ENCODE measurements around the gene PTPDC1.

Gene PTPDC1

DNA sequence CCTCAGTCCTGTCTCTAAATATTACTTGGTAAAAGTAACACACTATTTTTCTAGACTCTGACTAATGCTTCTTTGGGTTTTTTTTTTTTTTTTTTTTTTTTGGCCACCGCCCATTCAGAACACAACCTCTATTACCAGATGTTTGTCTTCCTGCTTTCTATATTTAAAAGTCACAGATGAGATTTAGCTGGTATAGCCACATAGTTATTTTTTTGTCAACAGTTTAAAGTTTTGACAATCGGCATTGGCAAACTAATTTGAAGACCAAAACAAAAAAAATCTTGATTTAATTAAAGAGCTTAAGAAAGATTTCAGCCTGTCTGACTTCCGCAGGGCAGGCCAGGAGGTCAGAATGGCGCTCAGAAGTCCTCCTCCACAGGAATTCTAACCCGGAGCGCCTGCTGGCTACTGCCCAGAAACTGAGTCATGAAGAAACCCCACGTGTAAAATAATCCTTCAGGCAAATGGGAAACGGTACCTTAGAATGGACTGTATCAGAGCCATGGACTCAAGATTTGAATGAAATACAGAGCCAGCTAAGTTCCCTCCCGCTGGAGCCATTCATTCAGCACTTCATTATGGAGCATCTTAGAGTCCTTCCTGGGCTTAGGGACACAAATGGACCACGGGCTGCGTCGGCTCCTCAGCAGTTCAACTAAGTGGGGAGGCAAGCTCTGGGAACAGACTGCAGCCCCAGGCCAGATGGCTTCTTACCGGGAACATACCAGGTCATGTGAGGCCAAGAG, 55.6 kb downstream of the PTPDC1 start:
- Histone ChIP-seq H3K27me3 (ENCODE audit: control insufficient read depth in 5 of 5, insufficient read depth in 4 of 5, low read length in 5 of 5) (no peaks in the 10 kb centered on the region), H3K9ac (ENCODE audit: low read length in 5 of 5) (peak overlapping the region in 4 of 5 donors; percentile 6 to 70 (median 26)), H3K4me3 (ENCODE audit: low read depth in 1 of 5, low read length in 5 of 5) (peak overlapping the region; percentile 21 to 41 (median 38)), H3K27ac (ENCODE audit: low read depth, low read length) (peak overlapping the region; percentile 92), H3K36me3 (ENCODE audit: control insufficient read depth in 5 of 5, insufficient read depth in 5 of 5, low read length in 5 of 5) (no peaks in the 10 kb centered on the region), H3K9me3 (ENCODE audit: control insufficient read depth in 5 of 5, low read length in 5 of 5) (no peaks in the 10 kb centered on the region), H3K4me1 (ENCODE audit: control insufficient read depth in 5 of 5, insufficient read depth in 5 of 5, low read length in 5 of 5) (peaks cover 12 to 41% (median 38%) of the 10 kb centered on the region in 5 donors)

DNA sequence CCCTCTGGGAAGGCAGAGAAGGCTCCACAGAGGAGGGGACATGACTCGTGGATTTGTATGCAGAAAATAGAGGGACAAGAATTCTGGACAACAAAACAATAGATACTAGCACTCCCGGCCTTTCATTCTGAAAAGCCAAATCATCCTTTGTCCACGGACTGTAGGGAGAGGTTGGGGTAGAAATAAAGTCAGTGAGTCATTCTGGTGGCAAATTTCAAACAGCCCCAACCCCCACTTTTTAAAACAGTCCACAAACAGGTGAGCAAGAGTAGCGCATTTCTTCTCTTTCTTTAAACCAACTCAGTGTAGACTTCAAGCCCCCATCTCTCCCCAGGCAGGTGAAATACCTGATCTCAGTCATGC, 56.1 kb downstream of the PTPDC1 start:
- Histone ChIP-seq H3K4me3 (ENCODE audit: low read depth in 1 of 5, low read length in 5 of 5) (peak overlapping the region; percentile 21 to 41 (median 38)), H3K4me1 (ENCODE audit: control insufficient read depth in 5 of 5, insufficient read depth in 5 of 5, low read length in 5 of 5) (peaks cover 12 to 35% (median 33%) of the 10 kb centered on the region in 5 donors), H3K9ac (ENCODE audit: low read length in 5 of 5) (peak overlapping the region in 4 of 5 donors; percentile 6 to 70 (median 24)), H3K9me3 (ENCODE audit: control insufficient read depth in 5 of 5, low read length in 5 of 5) (no peaks in the 10 kb centered on the region), H3K27ac (ENCODE audit: low read depth, low read length) (peak overlapping the region; percentile 92), H3K27me3 (ENCODE audit: control insufficient read depth in 5 of 5, insufficient read depth in 4 of 5, low read length in 5 of 5) (no peaks in the 10 kb centered on the region), H3K36me3 (ENCODE audit: control insufficient read depth in 5 of 5, insufficient read depth in 5 of 5, low read length in 5 of 5) (no peaks in the 10 kb centered on the region)

DNA sequence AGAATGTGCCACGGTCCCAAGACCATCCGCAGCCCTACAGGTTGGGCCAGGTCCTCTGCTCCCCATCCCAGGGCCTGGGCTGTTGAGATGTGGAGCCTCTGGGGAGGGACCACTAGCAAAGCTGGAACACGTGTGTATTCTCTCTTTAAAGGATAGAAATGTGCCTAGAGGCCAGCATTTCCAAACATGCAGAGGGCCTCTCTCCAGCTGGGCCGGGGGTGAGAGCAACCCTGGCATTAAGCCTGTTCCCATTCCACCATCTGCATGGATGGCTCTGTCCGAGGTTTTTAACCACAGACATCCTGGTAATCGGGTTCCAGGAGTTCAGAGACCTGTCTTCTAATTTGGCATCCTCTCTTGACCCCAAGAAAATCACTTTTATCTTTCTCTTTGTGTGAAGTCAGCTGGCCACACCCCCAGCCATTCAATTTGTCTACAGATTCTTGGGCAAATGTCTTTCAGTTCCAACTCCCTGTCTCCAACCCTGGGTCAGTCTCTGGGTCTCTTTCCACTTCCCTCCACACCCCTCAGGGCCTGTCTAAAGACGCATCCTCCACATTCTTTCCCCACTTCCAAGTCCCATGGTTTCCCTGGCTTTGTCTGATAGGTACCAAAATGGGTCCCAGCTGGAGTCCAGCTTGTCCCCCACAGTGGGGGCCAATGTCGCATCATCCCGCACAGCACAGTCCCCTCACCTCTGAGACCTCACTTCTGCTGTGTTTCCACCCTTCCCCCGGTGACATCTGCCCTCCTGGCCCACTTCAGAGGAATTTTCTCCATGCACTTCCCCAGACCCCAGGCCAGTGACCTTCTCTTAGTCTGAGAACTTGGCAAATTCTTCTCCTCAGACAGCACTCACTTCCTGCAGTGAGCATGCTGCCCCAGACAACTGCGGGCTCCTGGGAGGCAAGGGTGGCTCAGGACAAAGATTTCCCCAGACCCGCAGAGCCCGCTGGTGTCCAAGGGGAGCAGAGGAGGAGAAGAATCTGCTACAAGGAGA, 56.8 kb downstream of the PTPDC1 start:
- Histone ChIP-seq H3K9ac (ENCODE audit: low read length in 5 of 5) (peak overlapping the region in 1 of 5 donors; percentile 70), H3K36me3 (ENCODE audit: control insufficient read depth in 5 of 5, insufficient read depth in 5 of 5, low read length in 5 of 5) (no peaks in the 10 kb centered on the region), H3K27ac (ENCODE audit: low read depth, low read length) (peak overlapping the region; percentile 92), H3K9me3 (ENCODE audit: control insufficient read depth in 5 of 5, low read length in 5 of 5) (no peaks in the 10 kb centered on the region), H3K27me3 (ENCODE audit: control insufficient read depth in 5 of 5, insufficient read depth in 4 of 5, low read length in 5 of 5) (no peaks in the 10 kb centered on the region), H3K4me3 (ENCODE audit: low read depth in 1 of 5, low read length in 5 of 5) (no peak overlapping the region), H3K4me1 (ENCODE audit: control insufficient read depth in 5 of 5, insufficient read depth in 5 of 5, low read length in 5 of 5) (peaks cover 12 to 33% (median 30%) of the 10 kb centered on the region in 5 donors)

DNA sequence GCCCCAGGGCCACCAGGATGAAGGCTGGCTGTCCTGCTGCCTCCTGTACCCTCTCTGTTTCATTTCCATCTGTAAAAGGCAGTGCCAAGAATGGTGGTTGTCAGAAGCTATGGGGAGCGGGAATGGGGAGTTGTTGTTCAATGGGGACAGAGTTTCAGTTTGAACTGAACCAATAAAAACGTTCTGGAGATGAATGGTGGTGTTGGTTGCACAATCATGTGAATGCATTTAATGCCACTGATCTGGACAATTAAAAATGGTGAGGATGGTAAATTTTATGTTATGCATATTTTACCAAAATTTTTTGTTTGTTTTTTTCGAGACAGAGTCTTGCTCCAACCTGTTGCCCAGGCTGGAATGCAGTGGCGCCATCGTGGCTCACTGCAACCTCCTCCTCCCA, 58.1 kb downstream of the PTPDC1 start:
- Histone ChIP-seq H3K27ac (ENCODE audit: low read depth, low read length) (no peak overlapping the region), H3K4me1 (ENCODE audit: control insufficient read depth in 5 of 5, insufficient read depth in 5 of 5, low read length in 5 of 5) (peaks cover 12 to 33% (median 30%) of the 10 kb centered on the region in 5 donors), H3K27me3 (ENCODE audit: control insufficient read depth in 5 of 5, insufficient read depth in 4 of 5, low read length in 5 of 5) (no peaks in the 10 kb centered on the region), H3K4me3 (ENCODE audit: low read depth in 1 of 5, low read length in 5 of 5) (no peak overlapping the region), H3K9me3 (ENCODE audit: control insufficient read depth in 5 of 5, low read length in 5 of 5) (no peaks in the 10 kb centered on the region), H3K9ac (ENCODE audit: low read length in 5 of 5) (no peak overlapping the region), H3K36me3 (ENCODE audit: control insufficient read depth in 5 of 5, insufficient read depth in 5 of 5, low read length in 5 of 5) (no peaks in the 10 kb centered on the region)

DNA sequence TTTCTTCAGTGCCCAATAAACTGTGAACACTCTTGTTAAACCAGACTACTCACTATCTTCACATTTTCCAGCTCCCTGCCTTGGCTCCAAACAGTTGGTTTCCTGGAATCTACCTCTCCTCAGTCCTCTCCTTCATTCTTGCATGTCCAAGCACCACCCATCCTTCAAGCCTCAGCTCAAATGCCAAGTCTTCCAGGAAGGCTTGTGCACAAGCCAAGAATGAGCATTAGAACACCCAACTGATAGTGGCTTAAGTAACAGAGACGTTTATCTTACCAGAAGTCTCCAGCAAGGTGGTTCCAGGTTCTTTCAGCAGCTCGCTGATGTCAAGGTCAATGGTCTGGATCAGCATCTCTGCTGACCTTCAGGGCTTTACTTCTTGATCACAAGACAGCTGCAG, 60.1 kb downstream of the PTPDC1 start:
- Histone ChIP-seq H3K27me3 (ENCODE audit: control insufficient read depth in 5 of 5, insufficient read depth in 4 of 5, low read length in 5 of 5) (no peaks in the 10 kb centered on the region), H3K9ac (ENCODE audit: low read length in 5 of 5) (no peak overlapping the region), H3K9me3 (ENCODE audit: control insufficient read depth in 5 of 5, low read length in 5 of 5) (no peaks in the 10 kb centered on the region), H3K4me1 (ENCODE audit: control insufficient read depth in 5 of 5, insufficient read depth in 5 of 5, low read length in 5 of 5) (peaks cover 11 to 29% (median 25%) of the 10 kb centered on the region in 5 donors), H3K27ac (ENCODE audit: low read depth, low read length) (no peak overlapping the region), H3K4me3 (ENCODE audit: low read depth in 1 of 5, low read length in 5 of 5) (no peak overlapping the region), H3K36me3 (ENCODE audit: control insufficient read depth in 5 of 5, insufficient read depth in 5 of 5, low read length in 5 of 5) (no peaks in the 10 kb centered on the region)

DNA sequence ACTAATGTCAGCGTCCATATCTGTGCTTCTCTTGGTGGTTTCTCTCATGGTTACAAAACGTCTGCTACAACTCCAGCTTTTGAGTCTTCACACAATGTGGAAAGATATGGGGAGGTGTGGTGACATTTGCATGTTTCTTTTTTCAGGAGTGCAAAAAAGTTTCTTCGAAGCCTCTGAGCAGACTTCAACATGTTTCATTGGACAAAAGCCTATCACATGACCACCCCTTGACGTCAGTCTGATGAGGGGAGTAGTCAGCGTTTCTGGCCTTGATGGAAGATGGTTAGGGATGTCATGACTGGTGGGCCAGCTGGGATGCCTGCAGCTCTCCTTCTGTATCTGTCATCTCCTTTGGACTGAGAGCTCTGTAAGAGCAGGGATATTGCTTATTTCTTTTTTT, 61.4 kb downstream of the PTPDC1 start:
- Histone ChIP-seq H3K4me1 (ENCODE audit: control insufficient read depth in 5 of 5, insufficient read depth in 5 of 5, low read length in 5 of 5) (peaks cover 4 to 17% (median 15%) of the 10 kb centered on the region in 5 donors), H3K27ac (ENCODE audit: low read depth, low read length) (no peak overlapping the region)

DNA sequence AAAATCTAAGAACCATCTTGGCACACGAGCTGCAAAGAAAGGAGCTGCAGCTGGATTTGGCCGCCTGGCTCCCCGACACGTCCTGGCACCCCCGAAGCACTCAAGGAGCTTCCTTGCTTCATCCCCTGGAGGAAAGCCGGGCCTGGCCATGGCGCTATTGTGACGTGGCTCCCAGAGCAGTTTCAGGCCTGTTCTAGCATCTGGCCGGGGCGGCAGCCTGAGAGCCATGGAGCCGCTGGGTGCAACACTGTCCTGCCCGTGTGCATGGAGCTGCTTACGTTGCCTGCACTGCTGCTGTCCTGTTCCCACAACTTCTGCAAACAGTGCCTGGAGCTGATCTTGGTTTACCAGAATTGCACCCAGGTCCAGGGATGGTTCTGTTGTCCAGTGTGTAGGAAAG, 63.5 kb downstream of the PTPDC1 start:
- Histone ChIP-seq H3K27ac (ENCODE audit: low read depth, low read length) (no peak overlapping the region), H3K9me3 (ENCODE audit: control insufficient read depth in 5 of 5, low read length in 5 of 5) (no peaks in the 10 kb centered on the region)

More for the DNA sequence above, 61.4 kb downstream of the PTPDC1 start:
- no peaks in the 10 kb centered on the region for H3K9me3 ChIP-seq (ENCODE audit: control insufficient read depth in 5 of 5, low read length in 5 of 5)
- no peaks in the 10 kb centered on the region for H3K27me3 ChIP-seq (ENCODE audit: control insufficient read depth in 5 of 5, insufficient read depth in 4 of 5, low read length in 5 of 5)
- no peaks in the 10 kb centered on the region for H3K36me3 ChIP-seq (ENCODE audit: control insufficient read depth in 5 of 5, insufficient read depth in 5 of 5, low read length in 5 of 5)
- H3K9ac ChIP-seq (ENCODE audit: low read length in 5 of 5), result no peak overlapping the region
- H3K4me3 ChIP-seq (ENCODE audit: low read depth in 1 of 5, low read length in 5 of 5), result no peak overlapping the region

DNA sequence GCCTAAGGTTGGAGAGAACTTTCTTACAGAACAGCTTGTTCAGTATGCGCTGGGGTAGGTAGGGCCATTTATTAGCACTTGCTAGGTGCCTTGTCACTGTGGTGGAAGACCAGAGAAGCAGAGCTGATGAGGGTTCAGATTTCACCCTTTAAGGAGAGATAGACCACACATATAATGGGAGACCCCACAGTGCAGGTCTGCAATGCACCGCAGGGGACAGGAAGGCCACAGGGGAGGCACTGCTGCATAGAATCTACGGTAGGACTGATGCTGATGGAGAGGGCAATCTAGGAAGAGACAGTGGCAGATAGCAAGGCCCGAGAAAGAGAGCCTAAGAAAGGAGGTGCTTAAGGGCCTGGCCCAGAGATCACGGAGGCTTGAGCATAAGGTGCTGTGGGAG, 64.2 kb downstream of the PTPDC1 start:
- H3K9me3 ChIP-seq (ENCODE audit: control insufficient read depth in 5 of 5, low read length in 5 of 5), result no peaks in the 10 kb centered on the region
- H3K9ac ChIP-seq (ENCODE audit: low read length in 5 of 5), result no peak overlapping the region
- no peak overlapping the region for H3K27ac ChIP-seq (ENCODE audit: low read depth, low read length)
- no peak overlapping the region for H3K4me3 ChIP-seq (ENCODE audit: low read depth in 1 of 5, low read length in 5 of 5)
- H3K36me3 ChIP-seq (ENCODE audit: control insufficient read depth in 5 of 5, insufficient read depth in 5 of 5, low read length in 5 of 5), result no peaks in the 10 kb centered on the region
- H3K27me3 ChIP-seq (ENCODE audit: control insufficient read depth in 5 of 5, insufficient read depth in 4 of 5, low read length in 5 of 5), result no peaks in the 10 kb centered on the region
- H3K4me1 ChIP-seq (ENCODE audit: control insufficient read depth in 5 of 5, insufficient read depth in 5 of 5, low read length in 5 of 5), result peaks cover 0 to 15% (median 6%) of the 10 kb centered on the region in 5 donors

More for the DNA sequence above, 63.5 kb downstream of the PTPDC1 start:
- peaks cover 0 to 15% (median 6%) of the 10 kb centered on the region in 5 donors for H3K4me1 ChIP-seq (ENCODE audit: control insufficient read depth in 5 of 5, insufficient read depth in 5 of 5, low read length in 5 of 5)
- H3K36me3 ChIP-seq (ENCODE audit: control insufficient read depth in 5 of 5, insufficient read depth in 5 of 5, low read length in 5 of 5), result no peaks in the 10 kb centered on the region
- no peak overlapping the region for H3K9ac ChIP-seq (ENCODE audit: low read length in 5 of 5)
- no peak overlapping the region for H3K4me3 ChIP-seq (ENCODE audit: low read depth in 1 of 5, low read length in 5 of 5)
- H3K27me3 ChIP-seq (ENCODE audit: control insufficient read depth in 5 of 5, insufficient read depth in 4 of 5, low read length in 5 of 5), result no peaks in the 10 kb centered on the region

DNA sequence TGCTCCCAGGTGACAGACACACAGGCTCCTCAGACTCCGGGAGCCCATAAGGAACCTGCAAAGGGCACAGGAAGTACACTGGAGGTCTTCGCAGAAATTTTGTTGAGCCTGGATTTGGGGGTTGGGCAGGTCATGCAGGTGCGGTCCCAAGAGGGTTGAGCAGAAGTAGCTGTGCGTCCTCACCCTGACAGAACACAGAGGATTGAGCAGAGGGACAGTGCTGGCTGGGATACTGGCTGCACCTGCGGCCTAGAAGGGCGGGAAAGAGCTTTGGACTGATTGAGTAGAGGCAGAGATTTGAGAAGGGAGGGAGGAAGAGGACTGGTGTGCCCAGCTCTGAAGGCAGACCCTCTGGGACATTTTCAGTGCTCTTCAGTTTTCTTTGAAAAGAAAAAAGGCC, 65.4 kb downstream of the PTPDC1 start:
- Histone ChIP-seq H3K4me1 (ENCODE audit: control insufficient read depth in 5 of 5, insufficient read depth in 5 of 5, low read length in 5 of 5) (peaks cover 0 to 15% (median 6%) of the 10 kb centered on the region in 5 donors), H3K4me3 (ENCODE audit: low read depth in 1 of 5, low read length in 5 of 5) (no peak overlapping the region), H3K9ac (ENCODE audit: low read length in 5 of 5) (no peak overlapping the region), H3K27me3 (ENCODE audit: control insufficient read depth in 5 of 5, insufficient read depth in 4 of 5, low read length in 5 of 5) (no peaks in the 10 kb centered on the region), H3K9me3 (ENCODE audit: control insufficient read depth in 5 of 5, low read length in 5 of 5) (no peaks in the 10 kb centered on the region), H3K27ac (ENCODE audit: low read depth, low read length) (no peak overlapping the region), H3K36me3 (ENCODE audit: control insufficient read depth in 5 of 5, insufficient read depth in 5 of 5, low read length in 5 of 5) (no peaks in the 10 kb centered on the region)

Data from subcutaneous abdominal adipose tissue (tissue), 5 donors.